IMR-90 (cell line): ENCODE measurements around the gene CABP2. TPM values are rescaled to one million over a fixed set of nuclear protein-coding genes. Genes with fewer than 3 reads are reported as not detected.
A peak's percentile ranks its signal among the peaks of the same experiment; 100 is the strongest.

ENCODE experiments used
- ATAC-seq: fragments of 200-7000 bp; cut with Tn5 transposase; 2 replicates; pipeline ENCODE4 v1.9.1; 2020; ENCODE audit warnings: low read depth, mild to moderate bottlenecking, moderate library complexity
- BruUV-seq: library from RNA; stranded (reverse); fragments of 400-500 nt; replicated peaks from 2 replicates; lab custom pipeline; 2021; lab: Mats Ljungman, UMichigan
- CTCF ChIA-PET: fragments of 300-600 bp; formaldehyde crosslinking; extraction: SDS; loops from one replicate; lab custom pipeline; 2021; ENCODE audit warnings: antibody characterized with exemption; lab: Yijun Ruan, JAX
- POLR2A ChIA-PET: fragments of 300-600 bp; sonication (Branson Sonifier 250); formaldehyde crosslinking; loops from one replicate; lab custom pipeline; 2022; ENCODE audit warnings: antibody characterized with exemption; ENCODE audit not compliant: unreplicated experiment; lab: Charles Lee
- DNase-seq: peaks from one replicate; pipeline ENCODE4 v3.0.0; 2013
- H2AFZ ChIP-seq: replicated peaks from 2 replicates; pipeline ENCODE3; 2013; ENCODE audit warnings: low read length, mild to moderate bottlenecking; ENCODE audit not compliant: poor library complexity
- H2AK5ac ChIP-seq: 2 replicates; pipeline ENCODE4 v1.6.1; 2013; ENCODE audit warnings: low read depth, low read length, inconsistent platforms
- H2AK9ac ChIP-seq: replicated peaks from 2 replicates; pipeline ENCODE3; 2013; ENCODE audit warnings: mild to moderate bottlenecking, low read depth, low read length, moderate library complexity; ENCODE audit not compliant: poor library complexity
- H2BK120ac ChIP-seq: 2 replicates; pipeline ENCODE4 v1.6.1; 2013; ENCODE audit warnings: low read depth, low read length, inconsistent platforms
- H2BK15ac ChIP-seq: 3 replicates; pipeline ENCODE4 v1.6.1; 2013; ENCODE audit warnings: low read depth, low read length, inconsistent platforms
- H2BK20ac ChIP-seq: 2 replicates; pipeline ENCODE4 v1.6.1; 2013; ENCODE audit warnings: low read depth, mild to moderate bottlenecking, inconsistent platforms, low read length, moderate library complexity
- H2BK5ac ChIP-seq: 2 replicates; pipeline ENCODE4 v1.6.1; 2013; ENCODE audit warnings: mild to moderate bottlenecking, low read depth, low read length, inconsistent platforms; ENCODE audit not compliant: poor library complexity, severe bottlenecking
- H3K14ac ChIP-seq: replicated peaks from 2 replicates; pipeline ENCODE4 v1.6.1; 2013; ENCODE audit warnings: low read depth, low read length, inconsistent platforms
- H3K18ac ChIP-seq: 2 replicates; pipeline ENCODE4 v1.6.1; 2013; ENCODE audit warnings: low read depth, low read length, control low read depth
- H3K23ac ChIP-seq: 2 replicates; pipeline ENCODE4 v1.6.1; 2013; ENCODE audit warnings: low read depth, low read length, inconsistent platforms
- H3K27ac ChIP-seq: 2 replicates; pipeline ENCODE4 v1.5.1; 2013; ENCODE audit warnings: mild to moderate bottlenecking, control low read depth, low read length; ENCODE audit not compliant: insufficient read depth
- H3K27me3 ChIP-seq: 2 replicates; pipeline ENCODE4 v1.6.1; 2013; ENCODE audit warnings: low read length; ENCODE audit not compliant: control insufficient read depth, insufficient read depth
- H3K36me3 ChIP-seq: 2 replicates; pipeline ENCODE4 v1.6.1; 2013; ENCODE audit warnings: low read length, mixed read lengths; ENCODE audit not compliant: control insufficient read depth, insufficient read depth
- H3K4ac ChIP-seq: 2 replicates; pipeline ENCODE4 v1.6.1; 2013; ENCODE audit warnings: low read depth, low read length, inconsistent platforms
- H3K4me1 ChIP-seq: 2 replicates; pipeline ENCODE4 v1.6.1; 2013; ENCODE audit warnings: low read length, mixed read lengths; ENCODE audit not compliant: control insufficient read depth, insufficient read depth
- H3K4me2 ChIP-seq: 2 replicates; pipeline ENCODE4 v1.6.1; 2013; ENCODE audit warnings: low read depth, mild to moderate bottlenecking, control low read depth, low read length, moderate library complexity
- H3K4me3 ChIP-seq: 2 replicates; pipeline ENCODE4 v1.5.1; 2013; ENCODE audit warnings: low read depth, mild to moderate bottlenecking, control low read depth, low read length, moderate library complexity; ENCODE audit not compliant: insufficient read depth
- H3K56ac ChIP-seq: 2 replicates; pipeline ENCODE4 v1.6.1; 2013; ENCODE audit warnings: low read length, inconsistent platforms; ENCODE audit not compliant: insufficient read depth; ENCODE audit errors: extremely low read depth
- H3K79me1 ChIP-seq, 2 experiments: 2 replicates each; pipeline ENCODE4 v1.6.1; 2013; ENCODE audit warnings: low read length in 2 of 2, inconsistent platforms in 1 of 2, low read depth in 1 of 2
- H3K9ac ChIP-seq: 2 replicates; pipeline ENCODE4 v1.6.1; 2013; ENCODE audit warnings: low read depth, low read length, control low read depth
- H3K9me1 ChIP-seq: 2 replicates; pipeline ENCODE4 v1.6.1; 2013; ENCODE audit warnings: low read length, inconsistent platforms; ENCODE audit not compliant: insufficient read depth
- H3K9me3 ChIP-seq: 2 replicates; pipeline ENCODE4 v1.6.1; 2013; ENCODE audit warnings: low read length; ENCODE audit not compliant: control insufficient read depth, insufficient read depth
- H4K20me1 ChIP-seq: 2 replicates; pipeline ENCODE4 v1.6.1; 2013; ENCODE audit warnings: low read length, inconsistent platforms; ENCODE audit not compliant: insufficient read depth
- H4K5ac ChIP-seq: 2 replicates; pipeline ENCODE4 v1.6.1; 2013; ENCODE audit warnings: mild to moderate bottlenecking, low read depth, low read length, control low read depth
- H4K8ac ChIP-seq, 2 experiments: 2 replicates each; pipeline ENCODE4 v1.6.1; 2013; ENCODE audit warnings: low read depth in 2 of 2, low read length in 2 of 2, control low read depth in 1 of 2, inconsistent platforms in 1 of 2
- H4K91ac ChIP-seq: 2 replicates; pipeline ENCODE4 v1.6.1; 2013; ENCODE audit warnings: low read depth, low read length, inconsistent platforms; ENCODE audit not compliant: insufficient read depth
- CHD1 ChIP-seq: IDR thresholded peaks from 2 replicates; pipeline ENCODE4 v1.6.1; 2012; ENCODE audit warnings: low read depth, low read length, improper control_type of control experiment
- FOS ChIP-seq: fragments of 150-350 bp; IDR thresholded peaks from 2 replicates; pipeline ENCODE4 v1.6.1; 2016; ENCODE audit warnings: low read depth, low read length
- MAZ ChIP-seq: IDR thresholded peaks from 2 replicates; pipeline ENCODE4 v1.6.1; 2012; ENCODE audit warnings: low read depth, mild to moderate bottlenecking, low read length, improper control_type of control experiment, moderate library complexity, borderline replicate concordance
- NFE2L2 ChIP-seq: fragments of 150-350 bp; IDR thresholded peaks from 2 replicates; pipeline ENCODE4 v1.6.1; 2016; ENCODE audit warnings: low read depth, mild to moderate bottlenecking, low read length
- RAD21 ChIP-seq: IDR thresholded peaks from 2 replicates; pipeline ENCODE4 v1.6.1; 2012; ENCODE audit warnings: low read length, improper control_type of control experiment
- RCOR1 ChIP-seq: IDR thresholded peaks from 2 replicates; pipeline ENCODE4 v1.6.1; 2012; ENCODE audit warnings: mild to moderate bottlenecking, low read length, improper control_type of control experiment; ENCODE audit not compliant: insufficient replicate concordance
- RFX5 ChIP-seq: IDR thresholded peaks from 2 replicates; pipeline ENCODE4 v1.8.0; 2012; ENCODE audit warnings: low read depth, mild to moderate bottlenecking, low read length, moderate library complexity
- WGBS, 2 experiments: methylation state at CpG; one replicate each; pipeline versions ENCODE4 v1.1.5 to v1.1.7; 2013; ENCODE audit warnings: missing lambda C conversion rate in 2 of 2; ENCODE audit not compliant: insufficient read length in 1 of 2; ENCODE audit errors: extremely low coverage in 2 of 2; 5-methylcytosine and 5-hydroxymethylcytosine counted together
- dilution Hi-C: fragments of 300-500 bp; cut with HindIII; formaldehyde crosslinking; loops from one replicate; pipeline ENCODE4 v1.14.3; 2018; ENCODE audit warnings: low sequenced_read_pairs; ENCODE audit not compliant: unreplicated experiment
- in situ Hi-C: fragments of 300-500 bp; cut with MboI; formaldehyde crosslinking; loops from 3 replicates; pipeline ENCODE4 v1.14.3; 2019; ENCODE audit warnings: low sequenced_read_pairs, inconsistent platforms, mixed read lengths
- intact Hi-C: fragments of 100-400 bp; cut with micrococcal nuclease; formaldehyde crosslinking; loops from 2 replicates; pipeline ENCODE4 v1.10.0; 2022
- polyA plus RNA-seq, 3 experiments: library from polyadenylated mRNA; depleted of rRNA; stranded (reverse); fragments of >200 nt; gene quantifications; 2 replicates each; pipeline ENCODE4 v1.2.3, GENCODE V29; 2012; ENCODE audit warnings: low replicate concordance in 1 of 3
- total RNA-seq: library from RNA; depleted of rRNA; stranded (reverse); fragments of >200 nt; gene quantifications from 2 replicates; pipeline ENCODE4 v1.2.3, GENCODE V29; 2012
- TF ChIP-seq, protein P1 (sequence below): conservative IDR thresholded peaks from 2 replicates; pipeline ENCODE4 v1.5.1; 2012; ENCODE audit warnings: mild to moderate bottlenecking, low read depth, low read length, improper control_type of control experiment

Gene CABP2
- total and polyA plus RNA-seq, 2 of the 4 experiments (the other 2 are of a cell fraction): not detected

DNA sequence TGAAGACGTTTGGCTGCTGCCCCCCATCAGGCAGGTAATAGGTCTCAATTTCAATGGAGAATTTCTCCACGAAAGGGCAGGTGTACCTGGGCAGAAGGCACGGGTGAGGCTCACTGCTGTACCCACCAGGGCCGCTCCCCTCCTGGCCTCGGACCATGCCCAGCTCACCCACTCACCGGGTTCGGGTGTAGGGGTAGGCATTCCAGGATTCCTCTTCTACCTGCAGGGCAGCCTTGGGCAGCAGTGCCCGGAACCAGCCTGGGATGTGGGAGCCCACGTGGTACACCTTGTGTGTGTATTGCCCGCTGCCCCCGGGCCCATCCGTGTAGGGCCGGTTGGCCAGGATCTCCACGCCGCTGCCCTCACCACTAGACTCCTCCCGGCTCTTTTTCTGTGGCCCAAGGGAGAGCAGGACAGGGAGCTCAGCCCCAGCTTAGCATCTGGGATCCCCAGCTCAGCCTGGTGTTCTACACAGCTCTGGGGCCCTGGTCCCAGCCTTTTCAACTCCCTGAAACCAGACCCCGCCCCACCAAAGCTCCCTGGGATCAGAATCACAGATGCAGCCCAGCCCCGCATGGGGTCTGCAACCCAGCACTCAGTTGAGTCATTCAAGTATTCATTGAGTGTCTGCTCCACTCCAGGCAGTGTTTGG lies 20.8 kb downstream of the CABP2 start:
- H3K9me3 ChIP-seq: no peaks in the 10 kb centered on the region
- BruUV-seq: no TSS peak
- in situ Hi-C loops: no loop called here
- DNase-seq (no peak), ATAC-seq (no peak)
- no peak overlapping the region for H3K56ac ChIP-seq
- H2AK5ac ChIP-seq: no peak overlapping the region
- H3K79me1 ChIP-seq: peaks cover 4 to 39% of the 10 kb centered on the region in 2 experiments; a peak in 3 of 4 replicates
- H3K18ac ChIP-seq: no peak overlapping the region
- no peak overlapping the region for H2BK5ac ChIP-seq
- 95% methylated on average over 10 of the region's 18 CpGs; no CpG with 5 or more reads in 1 of the 2 experiments for WGBS, 2 experiments
- H3K36me3 ChIP-seq: peaks cover 14% of the 10 kb centered on the region
- dilution Hi-C loops: no loop called here
- H2AK9ac ChIP-seq: peak overlapping the region; percentile 60
- H3K4me1 ChIP-seq: peaks cover 14% of the 10 kb centered on the region
- no peak overlapping the region for H2BK20ac ChIP-seq
- H3K4ac ChIP-seq: no peak overlapping the region
- H3K14ac ChIP-seq: no peak overlapping the region
- H3K27me3 ChIP-seq: no peaks in the 10 kb centered on the region
- intact Hi-C loops: no loop called here
- TF ChIP-seq RCOR1 (no peak), RAD21 (no peak), FOS (no peak), NFE2L2 (no peak), CHD1 (no peak), MAZ (no peak), RFX5 (no peak)
- TF ChIP-seq, protein P1, sequence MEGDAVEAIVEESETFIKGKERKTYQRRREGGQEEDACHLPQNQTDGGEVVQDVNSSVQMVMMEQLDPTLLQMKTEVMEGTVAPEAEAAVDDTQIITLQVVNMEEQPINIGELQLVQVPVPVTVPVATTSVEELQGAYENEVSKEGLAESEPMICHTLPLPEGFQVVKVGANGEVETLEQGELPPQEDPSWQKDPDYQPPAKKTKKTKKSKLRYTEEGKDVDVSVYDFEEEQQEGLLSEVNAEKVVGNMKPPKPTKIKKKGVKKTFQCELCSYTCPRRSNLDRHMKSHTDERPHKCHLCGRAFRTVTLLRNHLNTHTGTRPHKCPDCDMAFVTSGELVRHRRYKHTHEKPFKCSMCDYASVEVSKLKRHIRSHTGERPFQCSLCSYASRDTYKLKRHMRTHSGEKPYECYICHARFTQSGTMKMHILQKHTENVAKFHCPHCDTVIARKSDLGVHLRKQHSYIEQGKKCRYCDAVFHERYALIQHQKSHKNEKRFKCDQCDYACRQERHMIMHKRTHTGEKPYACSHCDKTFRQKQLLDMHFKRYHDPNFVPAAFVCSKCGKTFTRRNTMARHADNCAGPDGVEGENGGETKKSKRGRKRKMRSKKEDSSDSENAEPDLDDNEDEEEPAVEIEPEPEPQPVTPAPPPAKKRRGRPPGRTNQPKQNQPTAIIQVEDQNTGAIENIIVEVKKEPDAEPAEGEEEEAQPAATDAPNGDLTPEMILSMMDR: no peak
- H2AFZ ChIP-seq: no peak overlapping the region
- H4K91ac ChIP-seq: no peak overlapping the region
- no peak overlapping the region for H3K4me2 ChIP-seq
- H4K20me1 ChIP-seq: no peaks in the 10 kb centered on the region
- H3K23ac ChIP-seq: no peak overlapping the region
- POLR2A ChIA-PET: no interaction called here
- H4K8ac ChIP-seq: no peak overlapping the region
- no peak overlapping the region for H3K9ac ChIP-seq
- H3K4me3 ChIP-seq: no peak overlapping the region
- no peak overlapping the region for H3K27ac ChIP-seq
- CTCF ChIA-PET: no interaction called here
- peaks cover 4% of the 10 kb centered on the region for H3K9me1 ChIP-seq
- H4K5ac ChIP-seq: no peak overlapping the region
- no peak overlapping the region for H2BK15ac ChIP-seq
- H2BK120ac ChIP-seq: no peak overlapping the region
